Ammon's horn (tissue), 1 donor: ENCODE measurements around the gene SP1.
"Not testable (repeated sequence)": the region's sequence is repeated elsewhere in the genome, so short reads cannot be mapped to it uniquely, and the experiment has no call there.

ENCODE experiments used
- DNase-seq: peaks from one replicate; pipeline ENCODE4 v3.0.0-alpha.2; 2016; ENCODE audit warnings: low spot score

The SP1 gene

GRCh38 chr12:53414756-53415417 is 34.9 kb downstream of the SP1 start:
- DNase-seq = no peak

- not testable (repeated sequence) for DNase-seq
Observed at GRCh38 chr12:53415752-53416389, 35.9 kb downstream of the SP1 start.

- DNase-seq = not testable (repeated sequence)
Observed at GRCh38 chr12:53417291-53417816, 37.4 kb downstream of the SP1 start.

- no peak for DNase-seq
Observed at GRCh38 chr12:53418221-53418620, 38.2 kb downstream of the SP1 start.

- DNase-seq = no peak
Observed at GRCh38 chr12:53419756-53420155, 39.8 kb downstream of the SP1 start.

- not testable (repeated sequence) for DNase-seq
Observed at GRCh38 chr12:53422247-53422646, 42.3 kb downstream of the SP1 start.

GRCh38 chr12:53423597-53423996 is 43.6 kb downstream of the SP1 start, which contains the start of gene AMHR2:
TSS of gene AMHR2 (plus strand) at chr12:53423855. CDS start at chr12:53423935, 80 bp downstream.
- no peak for DNase-seq

GRCh38 chr12:53424626-53425514 is 44.9 kb downstream of the SP1 start:
- DNase-seq = no peak

- no peak for DNase-seq
Observed at GRCh38 chr12:53425515-53426150, 45.7 kb downstream of the SP1 start.

GRCh38 chr12:53427905-53428594 is 48.1 kb downstream of the SP1 start:
- DNase-seq = no peak

- no peak for DNase-seq
Observed at GRCh38 chr12:53428741-53429140, 48.8 kb downstream of the SP1 start.

GRCh38 chr12:53430116-53430515 is 50.1 kb downstream of the SP1 start:
- DNase-seq = no peak

- DNase-seq = no peak
Observed at GRCh38 chr12:53431187-53431586, 51.2 kb downstream of the SP1 start.

- not testable (repeated sequence) for DNase-seq
Observed at GRCh38 chr12:53435326-53435725, 55.4 kb downstream of the SP1 start.

GRCh38 chr12:53439582-53439981 is 59.6 kb downstream of the SP1 start:
- DNase-seq = not testable (repeated sequence)

GRCh38 chr12:53441040-53441833 is 61.3 kb downstream of the SP1 start, which contains the start of gene PRR13:
TSS of gene PRR13 (plus strand) at chr12:53441734. CDS start at chr12:53442715, 981 bp downstream.
- peak; percentile 100 for DNase-seq

GRCh38 chr12:53443955-53444354 is 64.0 kb downstream of the SP1 start:
- no peak for DNase-seq

GRCh38 chr12:53444593-53445325 is 64.8 kb downstream of the SP1 start:
- DNase-seq = not testable (repeated sequence)

GRCh38 chr12:53450936-53451335 is 71.0 kb downstream of the SP1 start:
- DNase-seq = no peak
